ENCODE measurements around the gene ZHX3. TPM values are rescaled to one million over a fixed set of nuclear protein-coding genes. Genes with fewer than 3 reads are reported as not detected.

The ZHX3 gene
- total RNA-seq, 2 experiments from 2014 or later = 12.8 to 15.4 TPM

GRCh38 chr20:41141153-41141815 lies 176.2 kb downstream of the ZHX3 start:
- ChIA-PET CTCF (interaction anchor here (1.3 to 3.9 kb wide), 5 partner anchors 9 to 31 kb away, joined by 4 to 30 read pairs (median 8); no protein-coding TSS in a partner anchor), POLR2A (interaction anchor here (2.7 kb wide), 1 partner anchor 16 kb away, joined by 13 read pairs; no protein-coding TSS in a partner anchor)
- DNase-seq (peak; percentile 41), ATAC-seq (no peak)
- Mint-ChIP-seq H3K4me1 (peaks cover 75% of the 10 kb centered on the region), H3K27me3 (no peaks in the 10 kb centered on the region), H3K36me3 (ENCODE audit: low read depth) (peaks cover 54% of the 10 kb centered on the region), H3K4me3 (peak overlapping the region; percentile 86), H3K27ac (peak overlapping the region; percentile 92), H3K9me3 (ENCODE audit: low read depth) (no peaks in the 10 kb centered on the region)
- intact Hi-C loops (cut with DNase I, micrococcal nuclease) = loop anchor here in 1 of 2 experiments (1.0 kb wide), 1 partner anchor 16 kb away; no protein-coding TSS in a partner anchor

GRCh38 chr20:41140226-41141133 lies 177.1 kb downstream of the ZHX3 start:
- H3K4me1 Mint-ChIP-seq = peaks cover 75% of the 10 kb centered on the region
- intact Hi-C loops (cut with DNase I, micrococcal nuclease) = loop anchor here in 1 of 2 experiments (1.0 kb wide), 1 partner anchor 17 kb away; no protein-coding TSS in a partner anchor
- DNase-seq (peak; percentile 63), ATAC-seq (peak; percentile 7)
- no peaks in the 10 kb centered on the region for H3K9me3 Mint-ChIP-seq (ENCODE audit: low read depth)
- ChIA-PET POLR2A (interaction anchor here (0.7 to 2.7 kb wide), 2 partner anchors 9 to 17 kb away, joined by 5 to 13 read pairs; no protein-coding TSS in a partner anchor), CTCF (interaction anchor here (1.3 to 3.2 kb wide), 4 partner anchors 9 to 32 kb away, joined by 4 to 13 read pairs (median 9); no protein-coding TSS in a partner anchor)
- no peaks in the 10 kb centered on the region for H3K27me3 Mint-ChIP-seq
- peak overlapping the region; percentile 92 for H3K27ac Mint-ChIP-seq
- H3K4me3 Mint-ChIP-seq = peak overlapping the region; percentile 86
- peaks cover 49% of the 10 kb centered on the region for H3K36me3 Mint-ChIP-seq (ENCODE audit: low read depth)

- no peaks in the 10 kb centered on the region for H3K27me3 Mint-ChIP-seq
- peak overlapping the region; percentile 92 for H3K27ac Mint-ChIP-seq
- H3K4me3 Mint-ChIP-seq = peak overlapping the region; percentile 86
- CTCF ChIA-PET = interaction anchor here (0.6 to 3.2 kb wide), 5 partner anchors 11 to 92 kb away, joined by 3 to 13 read pairs (median 5); no protein-coding TSS in a partner anchor
- peaks cover 40% of the 10 kb centered on the region for H3K36me3 Mint-ChIP-seq (ENCODE audit: low read depth)
- POLR2A ChIA-PET = interaction anchor here (2.5 kb wide), 1 partner anchor 18 kb away, joined by 19 read pairs; no protein-coding TSS in a partner anchor
- no peaks in the 10 kb centered on the region for H3K9me3 Mint-ChIP-seq (ENCODE audit: low read depth)
- ATAC-seq (no peak), DNase-seq (peak; percentile 62)
- peaks cover 75% of the 10 kb centered on the region for H3K4me1 Mint-ChIP-seq
- intact Hi-C loops (cut with DNase I, micrococcal nuclease) = loop anchor here in 1 of 2 experiments (5.0 to 10.0 kb wide), 3 partner anchors 33 to 475 kb away; partner anchors contain the start of genes CHD6 and TOP1
Observed at GRCh38 chr20:41139227-41140093, 178.1 kb downstream of the ZHX3 start.

- ChIA-PET POLR2A (interaction anchor here (0.6 to 2.5 kb wide), 3 partner anchors 11 to 103 kb away, joined by 5 to 19 read pairs (median 11); no protein-coding TSS in a partner anchor), CTCF (interaction anchor here (0.6 to 3.2 kb wide), 7 partner anchors 8 to 94 kb away, joined by 3 to 13 read pairs (median 5); no protein-coding TSS in a partner anchor)
- H3K27ac Mint-ChIP-seq = peak overlapping the region; percentile 92
- ATAC-seq (peak; percentile 5), DNase-seq (peak; percentile 62)
- H3K4me3 Mint-ChIP-seq = peak overlapping the region; percentile 86
- intact Hi-C loops (cut with DNase I, micrococcal nuclease) = loop anchor here in 1 of 2 experiments (5.0 to 10.0 kb wide), 3 partner anchors 34 to 476 kb away; partner anchors contain the start of genes CHD6 and TOP1
- H3K4me1 Mint-ChIP-seq = peaks cover 75% of the 10 kb centered on the region
- no peaks in the 10 kb centered on the region for H3K9me3 Mint-ChIP-seq (ENCODE audit: low read depth)
- H3K27me3 Mint-ChIP-seq = no peaks in the 10 kb centered on the region
- peaks cover 34% of the 10 kb centered on the region for H3K36me3 Mint-ChIP-seq (ENCODE audit: low read depth)
Observed at GRCh38 chr20:41138475-41139226, 178.9 kb downstream of the ZHX3 start.

- peak overlapping the region; percentile 92 for H3K27ac Mint-ChIP-seq
- peak; percentile 82 for DNase-seq
- H3K27me3 Mint-ChIP-seq = no peaks in the 10 kb centered on the region
- H3K4me1 Mint-ChIP-seq = peaks cover 71% of the 10 kb centered on the region
- ChIA-PET CTCF (interaction anchor here (0.7 to 3.2 kb wide), 4 partner anchors 9 to 95 kb away, joined by 5 to 13 read pairs (median 8); no protein-coding TSS in a partner anchor), POLR2A (interaction anchor here (0.6 to 2.5 kb wide), 3 partner anchors 11 to 104 kb away, joined by 5 to 19 read pairs (median 11); no protein-coding TSS in a partner anchor)
- peak overlapping the region; percentile 86 for H3K4me3 Mint-ChIP-seq
- peak; percentile 5 for ATAC-seq
- H3K36me3 Mint-ChIP-seq (ENCODE audit: low read depth) = peaks cover 30% of the 10 kb centered on the region
- intact Hi-C loops (cut with DNase I, micrococcal nuclease) = loop anchor here (1.0 to 10.0 kb wide), 8 partner anchors 19 to 555 kb away; partner anchors contain the start of genes TOP1 (in 2 of the 2), CHD6 (in 1 of the 2), LPIN3 (in 1 of the 2) and ZHX3 (in 1 of the 2)
- H3K9me3 Mint-ChIP-seq (ENCODE audit: low read depth) = no peaks in the 10 kb centered on the region
Observed at GRCh38 chr20:41137614-41138474, 179.7 kb downstream of the ZHX3 start.

GRCh38 chr20:41136680-41137613 lies 180.6 kb downstream of the ZHX3 start, which contains the start of gene PLCG1:
TSS of gene PLCG1 (plus strand) at chr20:41137543. CDS start at chr20:41137642, 99 bp downstream.
- DNase-seq (peak; percentile 93), ATAC-seq (peak; percentile 62)
- Mint-ChIP-seq H3K4me1 (peaks cover 65% of the 10 kb centered on the region), H3K27ac (peak within 1 kb of the TSS; percentile 92), H3K36me3 (ENCODE audit: low read depth) (peaks cover 28% of the 10 kb centered on the region), H3K9me3 (ENCODE audit: low read depth) (no peaks in the 10 kb centered on the region), H3K4me3 (peak within 1 kb of the TSS; percentile 86), H3K27me3 (no peaks in the 10 kb centered on the region)
- ChIA-PET POLR2A (no interaction called here), CTCF (interaction anchor here (0.5 to 3.5 kb wide), 11 partner anchors 8 to 203 kb away, joined by 3 to 31 read pairs (median 9); partner anchors contain the start of gene LPIN3)
- intact Hi-C loops (cut with DNase I, micrococcal nuclease) = loop anchor here (1.0 to 10.0 kb wide), 9 partner anchors 20 to 556 kb away; partner anchors contain the start of genes CHD6 (in 2 of the 2), TOP1 (in 2 of the 2), LPIN3 (in 1 of the 2) and ZHX3 (in 1 of the 2)

GRCh38 chr20:41135888-41136679 lies 181.4 kb downstream of the ZHX3 start:
- Mint-ChIP-seq H3K27me3 (no peaks in the 10 kb centered on the region), H3K9me3 (ENCODE audit: low read depth) (no peaks in the 10 kb centered on the region), H3K4me1 (peaks cover 64% of the 10 kb centered on the region), H3K27ac (peak overlapping the region; percentile 74), H3K4me3 (peak overlapping the region; percentile 73), H3K36me3 (ENCODE audit: low read depth) (peaks cover 24% of the 10 kb centered on the region)
- no peak for DNase-seq
- intact Hi-C loops (cut with DNase I, micrococcal nuclease) = loop anchor here (1.0 to 10.0 kb wide), 6 partner anchors 36 to 482 kb away; partner anchors contain the start of genes CHD6 (in 2 of the 2), LPIN3 (in 1 of the 2) and TOP1 (in 1 of the 2)
- POLR2A ChIA-PET = interaction anchor here (0.6 kb wide), 2 partner anchors 21 to 79 kb away, joined by 3 read pairs; no protein-coding TSS in a partner anchor
- ATAC-seq = no peak
- CTCF ChIA-PET = interaction anchor here (0.5 to 3.5 kb wide), 24 partner anchors 9 to 204 kb away, joined by 3 to 31 read pairs (median 4); partner anchors contain the start of gene LPIN3
